Activated CD8-positive, alpha-beta memory T cell treated with anti-CD3 and anti-CD28 coated beads, Interleukin-2, amount 10 ng/mL, durations not matched to agents 7 days and 5 days (primary cell): Measurements from ENCODE around the gene MARK3. TPM values are rescaled to one million over a fixed set of nuclear protein-coding genes. Genes with fewer than 3 reads are reported as not detected.

Experiments used
- ATAC-seq: fragments of 150-1000 bp; cut with Tn5 transposase; one replicate; pipeline ENCODE4 v1.10.0; 2021; ENCODE audit warnings: moderate library complexity
- CTCF ChIA-PET: fragments of 350-600 bp; sonication (Branson Sonifier 250); formaldehyde crosslinking; loops from one replicate; lab custom pipeline; 2021; ENCODE audit warnings: antibody characterized with exemption; lab: Charles Lee
- DNase-seq: peaks from one replicate; pipeline ENCODE4 v3.0.0-alpha.2; 2020
- H3K27ac Mint-ChIP-seq: one replicate; pipeline ENCODE4 v1.8.0; 2021; ENCODE audit warnings: mild to moderate bottlenecking, mixed read lengths
- H3K27me3 Mint-ChIP-seq: one replicate; pipeline ENCODE4 v1.8.0; 2021; ENCODE audit warnings: mixed read lengths
- H3K36me3 Mint-ChIP-seq: one replicate; pipeline ENCODE4 v1.8.0; 2021; ENCODE audit warnings: mild to moderate bottlenecking, mixed read lengths
- H3K4me1 Mint-ChIP-seq: one replicate; pipeline ENCODE4 v1.8.0; 2021; ENCODE audit warnings: mixed read lengths
- H3K4me3 Mint-ChIP-seq: one replicate; pipeline ENCODE4 v1.8.0; 2021; ENCODE audit warnings: mild to moderate bottlenecking, moderate library complexity, mixed read lengths
- H3K9me3 Mint-ChIP-seq: one replicate; pipeline ENCODE4 v1.8.0; 2022; ENCODE audit warnings: low read depth, mixed read lengths
- total RNA-seq, 2 experiments: library from RNA; stranded (reverse); gene quantifications; one replicate each; pipeline ENCODE4 v1.2.3, GENCODE V29; 2021

The MARK3 gene
- total RNA-seq, 2 experiments from 2014 or later, result 79.9 to 88.5 TPM

GRCh38 chr14:103534576-103535061 is 149.4 kb downstream of the MARK3 start:
- Mint-ChIP-seq H3K4me3 (no peak overlapping the region), H3K9me3 (no peaks in the 10 kb centered on the region), H3K27me3 (peaks cover 2% of the 10 kb centered on the region), H3K4me1 (peaks cover 11% of the 10 kb centered on the region), H3K36me3 (no peaks in the 10 kb centered on the region), H3K27ac (no peak overlapping the region)
- DNase-seq, result no peak
- no peak for ATAC-seq
- CTCF ChIA-PET, result interaction anchor here (1.4 to 1.5 kb wide), 2 partner anchors 13 to 16 kb away, joined by 3 to 4 read pairs; no protein-coding TSS in a partner anchor

- CTCF ChIA-PET, result interaction anchor here (1.4 to 1.5 kb wide), 2 partner anchors 12 to 17 kb away, joined by 3 to 4 read pairs; no protein-coding TSS in a partner anchor
- DNase-seq, result no peak
- H3K4me3 Mint-ChIP-seq, result no peak overlapping the region
- no peaks in the 10 kb centered on the region for H3K9me3 Mint-ChIP-seq
- H3K27me3 Mint-ChIP-seq, result peaks cover 2% of the 10 kb centered on the region
- H3K27ac Mint-ChIP-seq, result no peak overlapping the region
- no peaks in the 10 kb centered on the region for H3K36me3 Mint-ChIP-seq
- ATAC-seq, result no peak
- H3K4me1 Mint-ChIP-seq, result peaks cover 4% of the 10 kb centered on the region
Observed at GRCh38 chr14:103535081-103535890, 150.1 kb downstream of the MARK3 start.

- DNase-seq (no peak), ATAC-seq (no peak)
- Mint-ChIP-seq H3K36me3 (no peaks in the 10 kb centered on the region), H3K9me3 (no peaks in the 10 kb centered on the region), H3K4me3 (no peak overlapping the region), H3K27me3 (peaks cover 2% of the 10 kb centered on the region), H3K27ac (no peak overlapping the region), H3K4me1 (no peaks in the 10 kb centered on the region)
- CTCF ChIA-PET, result no interaction called here
Observed at GRCh38 chr14:103535891-103536565, 150.8 kb downstream of the MARK3 start.

- DNase-seq, result no peak
- CTCF ChIA-PET, result interaction anchor here (0.9 kb wide), 1 partner anchor 16 kb away, joined by 3 read pairs; no protein-coding TSS in a partner anchor
- Mint-ChIP-seq H3K27me3 (peaks cover 2% of the 10 kb centered on the region), H3K9me3 (no peaks in the 10 kb centered on the region), H3K36me3 (no peaks in the 10 kb centered on the region), H3K27ac (no peak overlapping the region), H3K4me1 (no peaks in the 10 kb centered on the region), H3K4me3 (no peak overlapping the region)
- no peak for ATAC-seq
Observed at GRCh38 chr14:103536693-103537092, 151.5 kb downstream of the MARK3 start.

- CTCF ChIA-PET, result interaction anchor here (0.9 kb wide), 1 partner anchor 17 kb away, joined by 3 read pairs; no protein-coding TSS in a partner anchor
- Mint-ChIP-seq H3K9me3 (no peaks in the 10 kb centered on the region), H3K36me3 (no peaks in the 10 kb centered on the region), H3K4me3 (no peak overlapping the region), H3K4me1 (no peaks in the 10 kb centered on the region), H3K27me3 (peaks cover 2% of the 10 kb centered on the region), H3K27ac (no peak overlapping the region)
- DNase-seq (no peak), ATAC-seq (no peak)
Observed at GRCh38 chr14:103537175-103537990, 152.2 kb downstream of the MARK3 start.

- H3K36me3 Mint-ChIP-seq, result no peaks in the 10 kb centered on the region
- no peak overlapping the region for H3K4me3 Mint-ChIP-seq
- no peaks in the 10 kb centered on the region for H3K9me3 Mint-ChIP-seq
- no peaks in the 10 kb centered on the region for H3K4me1 Mint-ChIP-seq
- CTCF ChIA-PET, result interaction anchor here (1.2 to 1.3 kb wide), 2 partner anchors 19 to 39 kb away, joined by 3 to 4 read pairs; no protein-coding TSS in a partner anchor
- no peak for ATAC-seq
- H3K27me3 Mint-ChIP-seq, result peaks cover 2% of the 10 kb centered on the region
- no peak overlapping the region for H3K27ac Mint-ChIP-seq
- DNase-seq, result no peak
Observed at GRCh38 chr14:103538291-103539055, 153.3 kb downstream of the MARK3 start.

- Mint-ChIP-seq H3K27ac (no peak overlapping the region), H3K36me3 (no peaks in the 10 kb centered on the region), H3K4me1 (no peaks in the 10 kb centered on the region), H3K9me3 (no peaks in the 10 kb centered on the region), H3K4me3 (no peak overlapping the region), H3K27me3 (peaks cover 2% of the 10 kb centered on the region)
- CTCF ChIA-PET, result interaction anchor here (1.2 to 2.3 kb wide), 3 partner anchors 20 to 39 kb away, joined by 3 to 12 read pairs (median 4); no protein-coding TSS in a partner anchor
- DNase-seq (no peak), ATAC-seq (no peak)
Observed at GRCh38 chr14:103539056-103539825, 154.0 kb downstream of the MARK3 start.

GRCh38 chr14:103540821-103541708 is 155.8 kb downstream of the MARK3 start:
- Mint-ChIP-seq H3K4me1 (no peaks in the 10 kb centered on the region), H3K4me3 (no peak overlapping the region), H3K36me3 (no peaks in the 10 kb centered on the region), H3K27me3 (peaks cover 2% of the 10 kb centered on the region), H3K27ac (no peak overlapping the region), H3K9me3 (no peaks in the 10 kb centered on the region)
- DNase-seq (no peak), ATAC-seq (no peak)
- CTCF ChIA-PET, result interaction anchor here (1.2 to 2.3 kb wide), 2 partner anchors 19 to 23 kb away, joined by 4 to 12 read pairs; partner anchors contain the start of gene CKB

GRCh38 chr14:103541709-103542604 is 156.7 kb downstream of the MARK3 start:
- peaks cover 2% of the 10 kb centered on the region for H3K27me3 Mint-ChIP-seq
- H3K9me3 Mint-ChIP-seq, result no peaks in the 10 kb centered on the region
- ATAC-seq (no peak), DNase-seq (no peak)
- H3K4me1 Mint-ChIP-seq, result no peaks in the 10 kb centered on the region
- H3K4me3 Mint-ChIP-seq, result no peak overlapping the region
- H3K27ac Mint-ChIP-seq, result no peak overlapping the region
- H3K36me3 Mint-ChIP-seq, result no peaks in the 10 kb centered on the region
- CTCF ChIA-PET, result interaction anchor here (7.9 kb wide), 1 partner anchor 23 kb away, joined by 79 read pairs; no protein-coding TSS in a partner anchor

GRCh38 chr14:103542605-103543088 is 157.4 kb downstream of the MARK3 start:
- DNase-seq, result no peak
- Mint-ChIP-seq H3K9me3 (no peaks in the 10 kb centered on the region), H3K4me3 (no peak overlapping the region), H3K36me3 (no peaks in the 10 kb centered on the region), H3K27ac (no peak overlapping the region), H3K27me3 (peaks cover 2% of the 10 kb centered on the region), H3K4me1 (no peaks in the 10 kb centered on the region)
- no peak for ATAC-seq
- CTCF ChIA-PET, result interaction anchor here (7.9 kb wide), 1 partner anchor 24 kb away, joined by 79 read pairs; no protein-coding TSS in a partner anchor
